H1 (cell line): ENCODE measurements around the gene MIER2.

Experiments used
- EGR1 ChIP-seq: IDR thresholded peaks from 2 replicates; pipeline ENCODE4 v1.6.1; 2011; ENCODE audit warnings: low read depth, low read length, borderline replicate concordance
- EP300 ChIP-seq, 2 experiments: IDR thresholded peaks; 1 replicate in 1 of 2; 2 replicates in 1 of 2; pipeline ENCODE4 v1.6.1; 2011 to 2012; ENCODE audit warnings: low read depth in 2 of 2, low read length in 2 of 2, mild to moderate bottlenecking in 2 of 2, borderline replicate concordance in 1 of 2, inconsistent platforms in 1 of 2, moderate library complexity in 1 of 2
- POLR2A ChIP-seq, 2 experiments: IDR thresholded peaks; 1 replicate in 1 of 2; 2 replicates in 1 of 2; pipeline ENCODE4 v1.6.1; 2011; ENCODE audit warnings: low read depth in 2 of 2, low read length in 2 of 2, mild to moderate bottlenecking in 2 of 2; ENCODE audit errors: control extremely low read depth in 1 of 2
- TF ChIP-seq, protein P1 (sequence below), 3 experiments: IDR thresholded peaks; 1 replicate in 2 of 3; 2 replicates in 1 of 3; pipeline versions ENCODE4 v1.5.1 to v1.6.1; 2011; ENCODE audit warnings: low read length in 3 of 3, mild to moderate bottlenecking in 3 of 3, inconsistent platforms in 2 of 3, low read depth in 1 of 3, moderate library complexity in 1 of 3; ENCODE audit not compliant: insufficient read depth in 1 of 3; ENCODE audit errors: control extremely low read depth in 1 of 3
- TF ChIP-seq, protein P2 (sequence below): IDR thresholded peaks from 2 replicates; pipeline ENCODE4 v1.6.1; 2011; ENCODE audit warnings: low read depth, mild to moderate bottlenecking, low read length; ENCODE audit not compliant: insufficient read depth

DNA sequence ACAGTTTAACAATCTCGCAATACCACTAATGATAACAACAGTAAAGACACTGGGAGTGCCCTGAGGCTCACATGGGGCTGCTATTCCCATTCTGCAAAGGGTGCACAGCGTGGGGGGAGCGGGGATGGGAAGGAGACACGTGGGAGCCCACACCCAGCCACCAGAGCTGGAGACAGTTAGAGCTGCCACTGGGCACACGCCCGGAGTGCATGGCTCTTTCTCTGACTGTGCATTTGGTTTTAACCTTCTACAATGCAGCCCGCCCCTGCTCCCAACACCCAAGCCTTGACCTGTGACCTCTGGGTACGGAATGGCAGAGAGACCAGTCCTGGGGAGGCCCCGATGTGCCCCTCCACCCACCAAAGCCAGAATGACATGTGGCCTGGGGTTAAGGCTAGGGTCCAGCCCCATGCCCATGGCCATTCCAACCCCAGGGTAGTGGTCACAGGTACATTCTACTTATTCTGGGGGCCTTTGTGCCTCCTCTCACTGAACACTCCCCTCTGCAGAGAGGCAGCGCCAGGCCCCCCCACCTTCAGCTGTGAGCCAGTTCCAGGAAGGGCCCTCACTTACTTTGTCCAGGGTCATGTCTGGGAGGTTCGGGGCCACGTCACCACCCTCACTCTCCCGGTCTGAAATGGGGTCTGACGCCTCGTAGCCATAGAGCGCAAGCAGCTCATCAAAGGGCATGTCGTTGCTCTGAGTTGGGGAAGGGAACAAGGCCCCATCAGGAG is 17.1 kb downstream of the MIER2 start:
- TF ChIP-seq EGR1: no peak
- TF ChIP-seq, protein P1, sequence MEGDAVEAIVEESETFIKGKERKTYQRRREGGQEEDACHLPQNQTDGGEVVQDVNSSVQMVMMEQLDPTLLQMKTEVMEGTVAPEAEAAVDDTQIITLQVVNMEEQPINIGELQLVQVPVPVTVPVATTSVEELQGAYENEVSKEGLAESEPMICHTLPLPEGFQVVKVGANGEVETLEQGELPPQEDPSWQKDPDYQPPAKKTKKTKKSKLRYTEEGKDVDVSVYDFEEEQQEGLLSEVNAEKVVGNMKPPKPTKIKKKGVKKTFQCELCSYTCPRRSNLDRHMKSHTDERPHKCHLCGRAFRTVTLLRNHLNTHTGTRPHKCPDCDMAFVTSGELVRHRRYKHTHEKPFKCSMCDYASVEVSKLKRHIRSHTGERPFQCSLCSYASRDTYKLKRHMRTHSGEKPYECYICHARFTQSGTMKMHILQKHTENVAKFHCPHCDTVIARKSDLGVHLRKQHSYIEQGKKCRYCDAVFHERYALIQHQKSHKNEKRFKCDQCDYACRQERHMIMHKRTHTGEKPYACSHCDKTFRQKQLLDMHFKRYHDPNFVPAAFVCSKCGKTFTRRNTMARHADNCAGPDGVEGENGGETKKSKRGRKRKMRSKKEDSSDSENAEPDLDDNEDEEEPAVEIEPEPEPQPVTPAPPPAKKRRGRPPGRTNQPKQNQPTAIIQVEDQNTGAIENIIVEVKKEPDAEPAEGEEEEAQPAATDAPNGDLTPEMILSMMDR (IDR thresholded peaks at IDR 0.05; ENCODE audit: control extremely low read depth in 1 of 3, insufficient read depth in 1 of 3, low read depth in 1 of 3, low read length in 3 of 3): no peak
- TF ChIP-seq, protein P2, sequence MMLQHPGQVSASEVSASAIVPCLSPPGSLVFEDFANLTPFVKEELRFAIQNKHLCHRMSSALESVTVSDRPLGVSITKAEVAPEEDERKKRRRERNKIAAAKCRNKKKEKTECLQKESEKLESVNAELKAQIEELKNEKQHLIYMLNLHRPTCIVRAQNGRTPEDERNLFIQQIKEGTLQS: no peak
- no peak for TF ChIP-seq POLR2A (IDR thresholded peaks at IDR 0.05; ENCODE audit: control extremely low read depth in 1 of 2, low read depth in 2 of 2, low read length in 2 of 2)
- TF ChIP-seq EP300 (IDR thresholded peaks at IDR 0.05; ENCODE audit: borderline replicate concordance in 1 of 2, low read depth in 2 of 2, low read length in 2 of 2): no peak
